ENCODE data around the gene LAMA1. TPM values are rescaled to one million over a fixed set of nuclear protein-coding genes. Genes with fewer than 3 reads are reported as not detected.

LAMA1 gene
- total and polyA plus RNA-seq, 10 of the 15 experiments (the other 5 are each of a cell fraction or from before 2014, with no cell fraction given), result under 0.01 to 1.9 (median 0.06) TPM; not detected in 6

GRCh38 chr18:6976935-6977334 lies 140.7 kb downstream of the LAMA1 start:
- no peak for FAIRE-seq
- no peak for DNase-seq (ENCODE audit: low read depth, low spot score)

GRCh38 chr18:6975084-6975483 lies 142.5 kb downstream of the LAMA1 start:
- Histone ChIP-seq H3K4me3 (no peak overlapping the region), H3K9me3 (replicated peaks; ENCODE audit: control insufficient read depth, insufficient read depth, low read length) (no peaks in the 10 kb centered on the region), H3K4me2 (ENCODE audit: control insufficient read depth, insufficient read depth) (no peak overlapping the region), H3K27ac (ENCODE audit: control insufficient read depth, insufficient read depth) (no peak overlapping the region), H3K27me3 (replicated peaks in 1 of 2; ENCODE audit: control insufficient read depth in 2 of 2, insufficient read depth in 2 of 2, low read length in 1 of 2) (no peaks in the 10 kb centered on the region), H3K79me2 (ENCODE audit: control insufficient read depth, insufficient read depth, low read length) (no peaks in the 10 kb centered on the region), H3K36me3 (ENCODE audit: control insufficient read depth in 2 of 2, insufficient read depth in 2 of 2, low read length in 1 of 2) (no peaks in the 10 kb centered on the region), H2AFZ (ENCODE audit: control insufficient read depth, low read depth, low read length) (no peak overlapping the region), H4K20me1 (ENCODE audit: control insufficient read depth, insufficient read depth) (no peaks in the 10 kb centered on the region), H3K9ac (ENCODE audit: control insufficient read depth, insufficient read depth, low read length) (no peak overlapping the region), H3K4me1 (ENCODE audit: control insufficient read depth, insufficient read depth, low read length) (no peaks in the 10 kb centered on the region)
- no TSS peak for BruUV-seq (replicated peaks)
- WGBS (ENCODE audit: insufficient coverage, insufficient replicate concordance, low lambda C conversion rate, missing lambda C conversion rate), result 45% methylated on average over 6 of the region's 6 CpGs
- FAIRE-seq, result no peak
- SMC1A ChIA-PET (ENCODE audit: uncharacterized antibody, unreplicated experiment), result no interaction called here
- intact Hi-C loops (cut with micrococcal nuclease; ENCODE audit: unreplicated experiment) (no loop called here), in situ Hi-C loops (cut with MboI) (no loop called here)
- RAD21 ChIA-PET (ENCODE audit: unreplicated experiment), result no interaction called here
- POLR2A ChIA-PET, result no interaction called here
- ATAC-seq, result no peak
- CTCF ChIA-PET, result no interaction called here
- DNase-seq (ENCODE audit: low read depth, low spot score), result no peak
- no peak for TF ChIP-seq POLR2AphosphoS2 (IDR thresholded peaks at IDR 0.05; ENCODE audit: low read depth, low read length)
- TF ChIP-seq GABPA (IDR thresholded peaks at IDR 0.05; ENCODE audit: low read depth), result no peak
- TF ChIP-seq NFYA (IDR thresholded peaks at IDR 0.05; ENCODE audit: borderline replicate concordance, low read depth, low read length), result no peak
- no peak for TF ChIP-seq ZNF274 (IDR thresholded peaks at IDR 0.05; ENCODE audit: insufficient read depth, insufficient read length)
- no peak for TF ChIP-seq LARP7 (IDR thresholded peaks at IDR 0.05)
- TF ChIP-seq KLF5 (IDR thresholded peaks at IDR 0.05; ENCODE audit: partially characterized antibody), result no peak
- no peak for TF ChIP-seq CEBPB (IDR thresholded peaks at IDR 0.05; ENCODE audit: borderline replicate concordance in 1 of 2, low read depth in 2 of 2, low read length in 2 of 2)
- TF ChIP-seq ZNF622 (IDR thresholded peaks at IDR 0.05), result no peak
- TF ChIP-seq POLR2AphosphoS5 (IDR thresholded peaks at IDR 0.05; ENCODE audit: low read length), result no peak
- no peak for TF ChIP-seq MEF2A (IDR thresholded peaks at IDR 0.05; ENCODE audit: insufficient read depth, low read depth, low read length)
- TF ChIP-seq FOXK2 (IDR thresholded peaks at IDR 0.05), result no peak
- no peak for TF ChIP-seq PKNOX1 (IDR thresholded peaks at IDR 0.05)

More at GRCh38 chr18:6976935-6977334, 140.7 kb downstream of the LAMA1 start:
- no peak overlapping the region for H3K9ac ChIP-seq (ENCODE audit: control insufficient read depth, insufficient read depth, low read length)
- H3K4me1 ChIP-seq (ENCODE audit: control insufficient read depth, insufficient read depth, low read length), result no peaks in the 10 kb centered on the region
- no peaks in the 10 kb centered on the region for H4K20me1 ChIP-seq (ENCODE audit: control insufficient read depth, insufficient read depth)
- no peak overlapping the region for H3K4me3 ChIP-seq
- 13% methylated on average over 3 of the region's 3 CpGs for WGBS (ENCODE audit: insufficient coverage, insufficient replicate concordance, low lambda C conversion rate, missing lambda C conversion rate)
- H3K4me2 ChIP-seq (ENCODE audit: control insufficient read depth, insufficient read depth), result no peak overlapping the region
- TF ChIP-seq MTA3 (IDR thresholded peaks at IDR 0.05; ENCODE audit: borderline replicate concordance, low read length), result no peak
- no peak for TF ChIP-seq ZBTB33 (IDR thresholded peaks at IDR 0.05)
- no peak for TF ChIP-seq IKZF1 (conservative IDR thresholded peaks at IDR 0.05)
- no peak for TF ChIP-seq ATF7 (IDR thresholded peaks at IDR 0.05; ENCODE audit: low read depth)
- TF ChIP-seq KDM1A (IDR thresholded peaks at IDR 0.05; ENCODE audit: borderline replicate concordance), result no peak
- TF ChIP-seq SREBF1 (IDR thresholded peaks at IDR 0.05; ENCODE audit: low read length), result no peak
- TF ChIP-seq GATAD2B (conservative IDR thresholded peaks at IDR 0.05; ENCODE audit: low read depth), result no peak
- in situ Hi-C loops (cut with MboI) (no loop called here), intact Hi-C loops (cut with micrococcal nuclease; ENCODE audit: unreplicated experiment) (no loop called here)
- H3K27me3 ChIP-seq (replicated peaks in 1 of 2; ENCODE audit: control insufficient read depth in 2 of 2, insufficient read depth in 2 of 2, low read length in 1 of 2), result no peaks in the 10 kb centered on the region
- CTCF ChIA-PET, result interaction anchor here (1.2 kb wide), 1 partner anchor 19 kb away, joined by 4 read pairs; no protein-coding TSS in a partner anchor
- SMC1A ChIA-PET (ENCODE audit: uncharacterized antibody, unreplicated experiment), result no interaction called here
- RAD21 ChIA-PET (ENCODE audit: unreplicated experiment), result no interaction called here
- no peak overlapping the region for H2AFZ ChIP-seq (ENCODE audit: control insufficient read depth, low read depth, low read length)
- POLR2A ChIA-PET, result no interaction called here
- BruUV-seq (replicated peaks), result no TSS peak
- H3K79me2 ChIP-seq (ENCODE audit: control insufficient read depth, insufficient read depth, low read length), result no peaks in the 10 kb centered on the region
- no peak for ATAC-seq
- no peak overlapping the region for H3K27ac ChIP-seq (ENCODE audit: control insufficient read depth, insufficient read depth)
- H3K36me3 ChIP-seq (ENCODE audit: control insufficient read depth in 2 of 2, insufficient read depth in 2 of 2, low read length in 1 of 2), result no peaks in the 10 kb centered on the region
- no peaks in the 10 kb centered on the region for H3K9me3 ChIP-seq (replicated peaks; ENCODE audit: control insufficient read depth, insufficient read depth, low read length)

Data from GM12878 (cell line).